ENCODE data around the gene DLL1. TPM values are rescaled to one million over a fixed set of nuclear protein-coding genes. Genes with fewer than 3 reads are reported as not detected.
"Not testable (repeated sequence)": the region's sequence is repeated elsewhere in the genome, so short reads cannot be mapped to it uniquely, and the experiment has no call there.

The DLL1 gene
- total and polyA plus RNA-seq, 12 donors = 2.6 to 27.2 (median 8.7) TPM

DNA sequence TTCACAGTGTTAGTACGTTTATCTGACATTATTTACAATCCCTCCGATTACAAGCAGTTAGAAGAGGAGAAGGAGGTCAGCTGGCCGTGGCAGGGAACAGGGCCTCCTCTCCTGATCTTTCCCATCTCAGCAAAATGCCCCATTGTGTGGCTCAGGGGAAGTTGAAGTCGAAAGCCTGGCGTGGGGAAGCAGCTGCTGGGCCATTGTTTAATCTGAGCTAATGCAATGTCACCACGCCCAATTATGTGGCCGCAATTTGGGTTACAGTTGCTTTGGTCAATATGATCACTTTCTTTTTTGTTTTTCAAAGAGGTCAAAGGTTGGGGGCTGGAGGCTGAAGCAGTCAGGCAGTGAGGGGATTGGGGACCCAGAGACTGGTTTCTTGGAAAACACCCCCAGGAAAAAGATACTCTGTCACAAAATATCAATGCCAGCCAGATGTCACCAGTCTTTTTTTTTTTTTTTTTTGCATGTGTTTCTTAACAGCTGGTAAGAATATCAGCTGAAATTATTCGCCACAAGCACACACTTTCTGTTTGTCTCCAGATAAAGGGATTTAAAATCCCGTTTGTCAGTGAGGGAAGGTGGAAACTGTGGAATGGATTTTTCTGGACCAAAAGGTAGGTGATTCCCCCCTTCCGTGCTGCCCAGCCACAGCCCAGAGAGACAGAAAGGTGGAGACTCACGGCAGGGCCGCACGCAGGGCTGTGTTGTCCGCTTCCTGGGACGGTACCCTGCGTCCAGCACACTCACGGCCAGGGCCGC, 24.6 kb downstream of the DLL1 start:
- intact Hi-C loops (cut with DNase I) = loop anchor here in 1 of 10 donors (2.0 kb wide), 1 partner anchor 25 kb away; the partner anchor contains the start of gene DLL1
- DNase-seq = peak in 1 of 2 donors; percentile 62
- H3K36me3 ChIP-seq = no peaks in the 10 kb centered on the region
- peaks cover 0 to 14% (median 0%) of the 10 kb centered on the region in 7 donors for H3K27me3 ChIP-seq
- H3K4me3 ChIP-seq = peak overlapping the region in 5 of 10 donors; percentile 2 to 20 (median 10)
- ATAC-seq = peak; percentile 33 to 86 (median 80)
- H3K4me1 ChIP-seq = peaks cover 4 to 18% (median 13%) of the 10 kb centered on the region in 9 donors
- WGBS, 2 donors = 56 to 64% methylated on average over 16 to 18 of the region's 18 CpGs
- no peaks in the 10 kb centered on the region for H3K9me3 ChIP-seq
- H3K27ac ChIP-seq = peak overlapping the region in 9 of 10 donors; percentile 12 to 81 (median 73)
- no peak for TF ChIP-seq CTCF (IDR thresholded peaks at IDR 0.05)

GRCh38 chr6:170265655-170266054, 25.2 kb downstream of the DLL1 start:
- Histone ChIP-seq H3K27ac (peak overlapping the region in 9 of 10 donors; percentile 12 to 81 (median 73)), H3K4me1 (peaks cover 4 to 18% (median 13%) of the 10 kb centered on the region in 9 donors), H3K4me3 (peak overlapping the region in 5 of 10 donors; percentile 2 to 20 (median 10)), H3K36me3 (no peaks in the 10 kb centered on the region), H3K27me3 (peaks cover 0 to 14% (median 0%) of the 10 kb centered on the region in 7 donors), H3K9me3 (no peaks in the 10 kb centered on the region)
- peak; percentile 58 to 86 (median 74) for ATAC-seq
- intact Hi-C loops (cut with DNase I) = loop anchor here in 1 of 10 donors (2.0 kb wide), 1 partner anchor 25 kb away; the partner anchor contains the start of gene DLL1
- 53 to 64% methylated on average over 22 of the region's 22 CpGs for WGBS, 2 donors
- peak; percentile 34 to 74 for DNase-seq
- TF ChIP-seq CTCF (IDR thresholded peaks at IDR 0.05) = no peak

- 95 to 96% methylated on average over 12 of the region's 12 CpGs for WGBS, 2 donors
- H3K27ac ChIP-seq; DNase-seq; intact Hi-C loops (cut with DNase I); H3K36me3 ChIP-seq; H3K9me3 ChIP-seq; H3K4me3 ChIP-seq; ATAC-seq: not testable (repeated sequence)
- peaks cover 4 to 16% (median 12%) of the 10 kb centered on the region in 9 donors for H3K4me1 ChIP-seq
- H3K27me3 ChIP-seq = peaks cover 0 to 14% (median 0%) of the 10 kb centered on the region in 7 donors
Observed at GRCh38 chr6:170264644-170265043, 26.2 kb downstream of the DLL1 start.

- no peak for ATAC-seq
- no peak for TF ChIP-seq CTCF (IDR thresholded peaks at IDR 0.05)
- DNase-seq = no peak
- intact Hi-C loops (cut with DNase I) = no loop called here
- WGBS, 2 donors = 89 to 96% methylated on average over 7 of the region's 7 CpGs
- no peaks in the 10 kb centered on the region for H3K36me3 ChIP-seq
- H3K4me3 ChIP-seq = no peak overlapping the region
- H3K9me3 ChIP-seq = no peaks in the 10 kb centered on the region
- H3K27me3 ChIP-seq = peaks cover 0 to 14% (median 0%) of the 10 kb centered on the region in 7 donors
- H3K4me1 ChIP-seq = peaks cover 4 to 15% (median 12%) of the 10 kb centered on the region in 9 donors
- H3K27ac ChIP-seq = no peak overlapping the region
Observed at GRCh38 chr6:170264086-170264485, 26.8 kb downstream of the DLL1 start.

Data from heart right ventricle (tissue), 16 donors.